ENCODE measurements around the gene ATAD3B.
"Not testable (repeated sequence)": the region's sequence is repeated elsewhere in the genome, so short reads cannot be mapped to it uniquely, and the experiment has no call there.

Gene ATAD3B

GRCh38 chr1:1479547-1480487 lies 8.3 kb downstream of the ATAD3B start:
- WGBS (ENCODE audit: extremely low coverage, insufficient coverage, insufficient read length) = no CpG with 5 or more reads among the region's 42 CpGs
- DNase-seq = no peak
- no peak overlapping the region for H3K27ac ChIP-seq (ENCODE audit: low read depth, low read length)

GRCh38 chr1:1480488-1480867 lies 8.9 kb downstream of the ATAD3B start:
- not testable (repeated sequence) for H2BK12ac ChIP-seq (ENCODE audit: low read length); H3K4me1 ChIP-seq (ENCODE audit: control insufficient read depth in 1 of 2, insufficient read depth in 2 of 2, low read length in 2 of 2); H2AK5ac ChIP-seq (ENCODE audit: low read length); H3K9me3 ChIP-seq (ENCODE audit: insufficient read depth, low read depth, low read length); H4K12ac ChIP-seq (ENCODE audit: low read depth, low read length); H2BK5ac ChIP-seq (ENCODE audit: low read depth, low read length, poor library complexity); H3K18ac ChIP-seq (ENCODE audit: low read length); H2BK120ac ChIP-seq (ENCODE audit: insufficient read depth, low read length, poor library complexity); H4K91ac ChIP-seq (ENCODE audit: low read depth, low read length); H3K79me1 ChIP-seq (ENCODE audit: low read length); H3K4ac ChIP-seq (ENCODE audit: low read depth, low read length); H2AFZ ChIP-seq (ENCODE audit: insufficient read depth, low read length, poor library complexity); DNase-seq; H3K14ac ChIP-seq (ENCODE audit: low read length); H3K27ac ChIP-seq (ENCODE audit: low read depth, low read length); H3K4me2 ChIP-seq (ENCODE audit: low read length); H3K9ac ChIP-seq (ENCODE audit: low read length); H3K27me3 ChIP-seq (ENCODE audit: insufficient read depth, low read length); H3K23ac ChIP-seq (ENCODE audit: low read length); H4K8ac ChIP-seq (ENCODE audit: low read depth, low read length); H3K79me2 ChIP-seq (ENCODE audit: control insufficient read depth, insufficient read depth, low read length, poor library complexity); H3K4me3 ChIP-seq (ENCODE audit: low read depth, low read length)
- WGBS (ENCODE audit: extremely low coverage, insufficient coverage, insufficient read length) = no CpG with 5 or more reads among the region's 16 CpGs
- peaks cover 66 to 69% of the 10 kb centered on the region in 2 experiments for H3K36me3 ChIP-seq (ENCODE audit: control insufficient read depth in 1 of 2, insufficient read depth in 2 of 2, low read length in 2 of 2)

More at GRCh38 chr1:1479547-1480487, 8.3 kb downstream of the ATAD3B start:
- no peak overlapping the region for H2AK5ac ChIP-seq (ENCODE audit: low read length)
- H2AFZ ChIP-seq (ENCODE audit: insufficient read depth, low read length, poor library complexity) = no peak overlapping the region
- H4K8ac ChIP-seq (ENCODE audit: low read depth, low read length) = no peak overlapping the region
- H3K4me1 ChIP-seq (ENCODE audit: control insufficient read depth in 1 of 2, insufficient read depth in 2 of 2, low read length in 2 of 2) = no peaks in the 10 kb centered on the region
- H4K12ac ChIP-seq (ENCODE audit: low read depth, low read length) = no peak overlapping the region
- peak overlapping the region; percentile 52 for H3K4me3 ChIP-seq (ENCODE audit: low read depth, low read length)
- H3K18ac ChIP-seq (ENCODE audit: low read length) = no peak overlapping the region
- H3K27me3 ChIP-seq (ENCODE audit: insufficient read depth, low read length) = no peaks in the 10 kb centered on the region
- H3K36me3 ChIP-seq (ENCODE audit: control insufficient read depth in 1 of 2, insufficient read depth in 2 of 2, low read length in 2 of 2) = peaks cover 65 to 66% of the 10 kb centered on the region in 2 experiments
- H2BK12ac ChIP-seq (ENCODE audit: low read length) = no peak overlapping the region
- H2BK120ac ChIP-seq (ENCODE audit: insufficient read depth, low read length, poor library complexity) = no peak overlapping the region
- no peak overlapping the region for H3K4ac ChIP-seq (ENCODE audit: low read depth, low read length)
- H3K14ac ChIP-seq (ENCODE audit: low read length) = no peak overlapping the region
- no peaks in the 10 kb centered on the region for H3K79me2 ChIP-seq (ENCODE audit: control insufficient read depth, insufficient read depth, low read length, poor library complexity)
- H4K91ac ChIP-seq (ENCODE audit: low read depth, low read length) = no peak overlapping the region
- H3K9ac ChIP-seq (ENCODE audit: low read length) = no peak overlapping the region
- no peak overlapping the region for H2BK5ac ChIP-seq (ENCODE audit: low read depth, low read length, poor library complexity)
- no peaks in the 10 kb centered on the region for H3K79me1 ChIP-seq (ENCODE audit: low read length)
- H3K23ac ChIP-seq (ENCODE audit: low read length) = no peak overlapping the region
- peaks cover 8% of the 10 kb centered on the region for H3K9me3 ChIP-seq (ENCODE audit: insufficient read depth, low read depth, low read length)
- no peak overlapping the region for H3K4me2 ChIP-seq (ENCODE audit: low read length)

GRCh38 chr1:1481811-1482210 lies 10.2 kb downstream of the ATAD3B start:
- H2BK5ac ChIP-seq (ENCODE audit: low read depth, low read length, poor library complexity); H3K27ac ChIP-seq (ENCODE audit: low read depth, low read length); H2BK120ac ChIP-seq (ENCODE audit: insufficient read depth, low read length, poor library complexity); H3K4me1 ChIP-seq (ENCODE audit: control insufficient read depth in 1 of 2, insufficient read depth in 2 of 2, low read length in 2 of 2); H3K79me1 ChIP-seq (ENCODE audit: low read length); H3K4ac ChIP-seq (ENCODE audit: low read depth, low read length); H2AK5ac ChIP-seq (ENCODE audit: low read length); H3K9me3 ChIP-seq (ENCODE audit: insufficient read depth, low read depth, low read length); H4K12ac ChIP-seq (ENCODE audit: low read depth, low read length); DNase-seq; H4K8ac ChIP-seq (ENCODE audit: low read depth, low read length); H3K4me3 ChIP-seq (ENCODE audit: low read depth, low read length); H3K27me3 ChIP-seq (ENCODE audit: insufficient read depth, low read length); H3K14ac ChIP-seq (ENCODE audit: low read length); H3K4me2 ChIP-seq (ENCODE audit: low read length); H4K91ac ChIP-seq (ENCODE audit: low read depth, low read length); H2AFZ ChIP-seq (ENCODE audit: insufficient read depth, low read length, poor library complexity); H3K79me2 ChIP-seq (ENCODE audit: control insufficient read depth, insufficient read depth, low read length, poor library complexity); H3K18ac ChIP-seq (ENCODE audit: low read length); H3K9ac ChIP-seq (ENCODE audit: low read length); H3K23ac ChIP-seq (ENCODE audit: low read length); H2BK12ac ChIP-seq (ENCODE audit: low read length): not testable (repeated sequence)
- WGBS (ENCODE audit: extremely low coverage, insufficient coverage, insufficient read length) = no CpG with 5 or more reads among the region's 30 CpGs
- peaks cover 73 to 77% of the 10 kb centered on the region in 2 experiments for H3K36me3 ChIP-seq (ENCODE audit: control insufficient read depth in 1 of 2, insufficient read depth in 2 of 2, low read length in 2 of 2)

GRCh38 chr1:1482856-1483255 lies 11.3 kb downstream of the ATAD3B start:
- WGBS (ENCODE audit: extremely low coverage, insufficient coverage, insufficient read length) = no CpG with 5 or more reads among the region's 14 CpGs

More at GRCh38 chr1:1482856-1483255, 11.3 kb downstream of the ATAD3B start:
- Histone ChIP-seq H3K4me3 (ENCODE audit: low read depth, low read length) (no peak overlapping the region), H3K79me2 (ENCODE audit: control insufficient read depth, insufficient read depth, low read length, poor library complexity) (no peaks in the 10 kb centered on the region), H3K79me1 (ENCODE audit: low read length) (no peaks in the 10 kb centered on the region), H3K14ac (ENCODE audit: low read length) (no peak overlapping the region), H2BK12ac (ENCODE audit: low read length) (no peak overlapping the region), H3K4ac (ENCODE audit: low read depth, low read length) (no peak overlapping the region), H3K27ac (ENCODE audit: low read depth, low read length) (no peak overlapping the region), H2AK5ac (ENCODE audit: low read length) (no peak overlapping the region), H3K18ac (ENCODE audit: low read length) (no peak overlapping the region), H2BK120ac (ENCODE audit: insufficient read depth, low read length, poor library complexity) (no peak overlapping the region), H3K23ac (ENCODE audit: low read length) (no peak overlapping the region), H2BK5ac (ENCODE audit: low read depth, low read length, poor library complexity) (no peak overlapping the region), H4K91ac (ENCODE audit: low read depth, low read length) (no peak overlapping the region), H3K9me3 (ENCODE audit: insufficient read depth, low read depth, low read length) (peaks cover 8% of the 10 kb centered on the region), H3K4me2 (ENCODE audit: low read length) (no peak overlapping the region), H4K12ac (ENCODE audit: low read depth, low read length) (no peak overlapping the region), H3K27me3 (ENCODE audit: insufficient read depth, low read length) (no peaks in the 10 kb centered on the region), H4K8ac (ENCODE audit: low read depth, low read length) (no peak overlapping the region), H2AFZ (ENCODE audit: insufficient read depth, low read length, poor library complexity) (no peak overlapping the region), H3K9ac (ENCODE audit: low read length) (no peak overlapping the region), H3K36me3 (ENCODE audit: control insufficient read depth in 1 of 2, insufficient read depth in 2 of 2, low read length in 2 of 2) (peaks cover 72 to 76% of the 10 kb centered on the region in 2 experiments), H3K4me1 (ENCODE audit: control insufficient read depth in 1 of 2, insufficient read depth in 2 of 2, low read length in 2 of 2) (no peaks in the 10 kb centered on the region)
- DNase-seq = no peak

Data from trophoblast cell (in vitro differentiated cells and primary cell).